GM19043 (cell line): ENCODE data around the gene PLPP6.
A peak's percentile ranks its signal among the peaks of the same experiment; 100 is the strongest.

Experiments used
- ATAC-seq: cut with Tn5 transposase; IDR thresholded peaks from one replicate; pipeline ENCODE4 v1.9.1; 2021; ENCODE audit warnings: low read depth; ENCODE audit not compliant: unreplicated experiment

The PLPP6 gene

GRCh38 chr9:4690144-4690543 lies 28.1 kb downstream of the PLPP6 start:
- peak; percentile 56 for ATAC-seq

- ATAC-seq, result no peak
Observed at GRCh38 chr9:4691795-4692194, 29.7 kb downstream of the PLPP6 start.

- no peak for ATAC-seq
Observed at GRCh38 chr9:4700091-4700490, 38.0 kb downstream of the PLPP6 start.

GRCh38 chr9:4700932-4701331 lies 38.8 kb downstream of the PLPP6 start:
- no peak for ATAC-seq

GRCh38 chr9:4701526-4701925 lies 39.4 kb downstream of the PLPP6 start:
- no peak for ATAC-seq

- no peak for ATAC-seq
Observed at GRCh38 chr9:4704129-4704528, 42.0 kb downstream of the PLPP6 start.

GRCh38 chr9:4706021-4706420 lies 43.9 kb downstream of the PLPP6 start:
- ATAC-seq, result no peak

GRCh38 chr9:4706971-4707622 lies 45.0 kb downstream of the PLPP6 start:
- no peak for ATAC-seq

GRCh38 chr9:4709380-4709779 lies 47.3 kb downstream of the PLPP6 start:
- no peak for ATAC-seq

GRCh38 chr9:4713849-4714248 lies 51.8 kb downstream of the PLPP6 start:
- no peak for ATAC-seq

- ATAC-seq, result no peak
Observed at GRCh38 chr9:4714266-4715016, 52.3 kb downstream of the PLPP6 start.
